ENCODE results near the gene SYNPR.

DNA sequence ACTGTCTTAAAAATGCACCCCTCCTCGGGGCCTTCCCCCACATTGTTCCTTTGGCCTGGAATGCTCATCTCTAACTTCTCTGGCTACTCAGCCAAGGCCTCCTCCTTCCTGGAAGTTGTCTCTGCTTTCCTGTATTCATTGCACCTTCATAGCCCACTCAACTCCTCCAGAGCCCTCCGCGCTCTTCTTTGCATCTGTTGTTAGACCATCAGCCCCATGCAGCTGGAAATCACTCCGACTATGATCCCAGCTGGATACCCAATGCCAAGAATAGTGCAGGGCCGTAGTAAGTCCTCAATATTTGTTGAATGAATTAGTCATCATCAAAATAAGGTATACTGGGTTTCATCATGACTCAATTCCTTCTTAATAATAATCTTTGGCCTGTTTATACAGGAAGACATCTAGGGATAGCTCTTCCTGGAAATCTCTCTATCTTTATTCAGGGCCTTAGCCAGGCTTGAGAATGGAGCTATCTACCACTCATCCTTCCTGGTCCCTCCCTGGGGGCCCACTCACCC lies 112.7 kb downstream of the SYNPR start:
- TF ChIP-seq POLR2A (IDR thresholded peaks at IDR 0.05; ENCODE audit: low read length): no peak
- TF ChIP-seq GATA1 (IDR thresholded peaks at IDR 0.05; ENCODE audit: low read depth, low read length): no peak

All from erythroblast (primary cell).